Activated CD4-positive, alpha-beta T cell treated with anti-CD3 and anti-CD28 coated beads for 1 hour (primary cell): ENCODE results near the gene ATP7A.
"Not testable (repeated sequence)": the region's sequence is repeated elsewhere in the genome, so short reads cannot be mapped to it uniquely, and the experiment has no call there.

Source experiments
- DNase-seq: peaks from one replicate; pipeline ENCODE4 v3.0.0-alpha.2; 2020

The ATP7A gene

GRCh38 chrX:78042601-78043000 is 132.1 kb downstream of the ATP7A start:
- no peak for DNase-seq

GRCh38 chrX:78046362-78046761 is 135.9 kb downstream of the ATP7A start:
- no peak for DNase-seq

GRCh38 chrX:78048052-78048451 is 137.6 kb downstream of the ATP7A start:
- no peak for DNase-seq

- DNase-seq = no peak
Observed at GRCh38 chrX:78063687-78064086, 153.2 kb downstream of the ATP7A start.

- no peak for DNase-seq
Observed at GRCh38 chrX:78064152-78064551, 153.7 kb downstream of the ATP7A start.

- not testable (repeated sequence) for DNase-seq
Observed at GRCh38 chrX:78064698-78065601, 154.5 kb downstream of the ATP7A start.

- no peak for DNase-seq
Observed at GRCh38 chrX:78066110-78066509, 155.6 kb downstream of the ATP7A start.

- no peak for DNase-seq
Observed at GRCh38 chrX:78071331-78071730, 160.8 kb downstream of the ATP7A start.

- DNase-seq = peak; percentile 8
Observed at GRCh38 chrX:78073147-78074077, 162.9 kb downstream of the ATP7A start.

- DNase-seq = no peak
Observed at GRCh38 chrX:78074088-78074487, 163.6 kb downstream of the ATP7A start.

GRCh38 chrX:78075787-78076389 is 165.4 kb downstream of the ATP7A start:
- DNase-seq = no peak

- not testable (repeated sequence) for DNase-seq
Observed at GRCh38 chrX:78081413-78081812, 170.9 kb downstream of the ATP7A start.

- no peak for DNase-seq
Observed at GRCh38 chrX:78092296-78092695, 181.8 kb downstream of the ATP7A start.

GRCh38 chrX:78098108-78098507 is 187.6 kb downstream of the ATP7A start:
- no peak for DNase-seq
